Stimulated activated CD8-positive, alpha-beta memory T cell treated with anti-CD3 and anti-CD28 coated beads, Interleukin-4, amount 100 ng/mL, for 1 hour (primary cell): Measurements from ENCODE around the gene RAD51AP2.
"Not testable (repeated sequence)": the region's sequence is repeated elsewhere in the genome, so short reads cannot be mapped to it uniquely, and the experiment has no call there.

ENCODE experiments used
- DNase-seq, 2 donors: peaks; one replicate each; pipeline ENCODE4 v3.0.0-alpha.2; 2020; ENCODE audit warnings: low read depth in 2 of 2, low spot score in 1 of 2

Gene RAD51AP2

DNA sequence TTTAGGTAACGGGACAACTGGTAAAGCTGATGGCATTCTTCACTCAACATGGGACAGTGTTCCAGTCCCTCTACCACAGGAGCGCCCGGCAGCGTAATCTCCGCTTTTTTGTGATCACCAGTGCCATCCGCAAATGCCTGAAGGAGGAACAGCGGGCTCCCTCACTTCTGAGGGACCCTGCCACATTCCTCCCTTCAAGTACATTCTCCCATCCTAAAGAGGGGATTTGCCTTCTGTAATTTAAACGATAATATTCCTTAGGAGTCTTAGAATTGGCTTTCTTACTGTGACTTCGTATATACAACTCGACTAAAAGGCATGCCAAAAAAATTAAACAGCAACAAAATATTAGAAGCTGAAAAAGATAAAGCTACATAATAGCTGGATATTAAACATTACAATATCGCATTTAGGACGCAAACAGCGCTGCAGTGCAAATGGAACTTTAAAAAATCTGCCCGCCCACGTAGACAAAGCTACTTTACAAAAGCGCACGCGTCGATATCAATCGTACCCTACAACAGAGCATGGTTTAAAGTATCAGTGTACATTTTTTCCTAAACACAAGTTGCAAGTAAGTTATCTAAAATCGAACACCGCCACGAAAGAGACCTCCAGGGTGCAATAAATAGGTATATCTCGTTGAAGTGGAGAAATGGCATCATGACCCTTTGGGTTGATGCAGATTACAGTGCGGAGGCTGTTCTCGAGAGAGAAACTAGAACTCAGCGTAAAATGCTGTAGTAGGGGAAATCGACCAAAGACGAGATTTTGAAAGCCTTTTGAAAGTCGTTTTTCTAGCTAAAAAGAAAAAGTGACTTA, 20.0 kb upstream of the RAD51AP2 start:
- DNase-seq = no peak

GRCh38 chr2:17536416-17536815, 18.2 kb upstream of the RAD51AP2 start:
- no peak for DNase-seq

GRCh38 chr2:17533546-17533945, 15.3 kb upstream of the RAD51AP2 start:
- DNase-seq = no peak

DNA sequence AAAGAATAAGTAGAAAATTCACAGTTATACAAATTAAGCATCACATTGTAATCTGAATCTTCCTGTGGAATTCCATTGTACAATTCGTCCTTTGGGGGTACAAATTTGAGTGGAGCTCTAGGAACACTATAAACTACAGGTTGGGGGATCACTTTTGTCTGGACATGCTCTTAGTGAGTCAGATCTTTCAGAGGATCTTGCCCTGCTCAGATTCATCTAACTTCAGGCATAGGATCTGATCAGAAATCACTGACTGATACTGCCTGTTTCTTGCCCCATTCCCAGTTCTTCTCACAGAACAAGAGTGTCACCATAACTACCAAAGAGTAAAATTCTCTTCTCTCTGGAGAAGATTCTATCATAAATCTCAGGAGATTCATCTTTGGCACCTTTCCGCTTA, 11.5 kb upstream of the RAD51AP2 start:
- no peak for DNase-seq

DNA sequence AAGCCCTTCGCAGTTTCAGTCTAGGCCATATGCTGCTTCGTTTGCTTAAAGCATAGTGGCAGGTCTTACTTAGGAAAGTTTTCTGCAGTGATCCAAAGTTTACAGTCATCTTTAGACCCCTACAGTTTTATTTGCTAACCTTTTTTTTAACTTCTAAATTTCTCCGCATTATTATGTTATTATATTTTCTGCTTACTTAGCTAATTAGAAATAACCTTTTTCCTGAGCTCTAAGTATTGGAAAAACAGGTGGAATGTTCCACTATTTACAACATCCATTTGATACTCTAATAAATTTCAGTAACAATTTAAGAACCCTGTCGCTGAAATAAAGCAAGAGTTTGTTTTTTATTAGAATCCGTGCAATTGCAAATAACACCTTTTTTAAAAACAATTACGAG, 4.1 kb upstream of the RAD51AP2 start:
- no peak for DNase-seq

DNA sequence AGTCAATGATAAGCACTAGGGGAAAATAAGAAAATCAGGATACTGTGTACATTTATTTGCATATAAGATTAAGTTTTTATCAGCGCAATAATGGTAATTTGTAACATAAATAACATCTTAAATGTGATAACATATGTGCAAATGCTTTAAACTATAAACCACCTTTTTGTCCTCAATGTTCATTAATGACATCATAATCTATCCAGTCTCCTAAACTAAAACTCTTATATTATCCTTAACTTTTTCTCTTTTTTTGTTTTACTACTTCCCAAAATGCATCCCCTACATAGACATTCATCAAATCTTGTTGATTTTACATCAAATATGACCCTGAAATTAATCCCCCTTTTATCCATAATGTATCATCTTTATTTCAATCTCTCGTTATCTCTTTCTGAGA, 3.4 kb upstream of the RAD51AP2 start:
- no peak for DNase-seq

DNA sequence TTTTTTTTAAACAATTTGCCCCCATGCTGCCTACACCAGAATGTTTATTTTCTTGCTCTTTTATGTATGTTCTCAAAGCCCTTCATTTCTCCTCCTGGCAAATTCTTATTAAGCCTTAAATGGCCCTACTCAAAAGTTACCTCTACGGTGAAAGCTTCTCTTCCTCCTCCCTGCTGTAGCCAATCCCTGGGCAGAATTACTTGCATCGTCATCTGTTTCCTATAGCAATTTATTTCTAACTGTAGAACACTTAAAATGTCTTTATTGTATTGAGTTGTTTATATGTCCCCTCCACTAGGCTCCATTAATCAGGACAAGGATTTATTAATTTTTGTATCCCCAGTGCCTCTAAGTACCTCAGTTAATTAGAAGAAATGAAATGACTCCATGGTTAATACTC, 2.5 kb upstream of the RAD51AP2 start:
- no peak for DNase-seq

DNA sequence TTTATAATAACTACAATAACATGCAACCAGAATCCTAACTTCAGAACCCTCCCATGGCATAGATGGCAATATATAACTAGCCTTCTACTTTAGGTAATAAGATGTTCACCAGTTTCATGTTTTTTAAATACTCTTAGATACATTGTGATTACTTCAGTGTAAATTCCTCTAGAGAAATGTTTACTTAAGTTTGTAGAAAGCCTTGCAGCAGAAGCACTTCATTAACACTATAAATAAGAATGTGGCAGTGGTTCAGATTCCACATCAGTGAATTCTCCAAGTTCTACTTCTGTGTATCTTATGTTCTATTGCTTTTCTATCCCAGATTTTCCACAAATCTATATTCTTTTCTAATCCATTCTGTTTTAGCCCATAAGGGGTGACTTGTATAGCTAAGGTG, 1.2 kb upstream of the RAD51AP2 start:
- no peak for DNase-seq

GRCh38 chr2:17517481-17518211, 594 bp downstream of the RAD51AP2 start:
- DNase-seq = no peak

DNA sequence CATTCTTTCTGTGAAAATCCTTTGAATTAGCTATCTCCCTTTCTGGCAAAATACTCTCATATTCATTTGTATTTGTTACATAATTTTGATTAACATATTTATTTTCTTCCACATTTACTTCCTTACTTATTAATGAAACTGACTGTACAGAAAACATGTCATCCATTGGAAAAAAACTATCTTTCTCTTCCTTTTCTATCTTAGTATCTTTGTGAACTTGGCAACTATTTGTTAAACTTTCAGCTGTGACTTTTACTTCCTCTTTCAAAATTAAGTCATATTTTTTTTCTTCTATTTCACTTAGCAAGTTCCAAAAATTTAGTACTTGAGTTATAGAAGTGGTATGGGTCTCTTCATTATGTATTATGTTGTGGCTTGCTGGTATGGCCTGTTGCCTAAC, 2.6 kb downstream of the RAD51AP2 start:
- DNase-seq = no peak

DNA sequence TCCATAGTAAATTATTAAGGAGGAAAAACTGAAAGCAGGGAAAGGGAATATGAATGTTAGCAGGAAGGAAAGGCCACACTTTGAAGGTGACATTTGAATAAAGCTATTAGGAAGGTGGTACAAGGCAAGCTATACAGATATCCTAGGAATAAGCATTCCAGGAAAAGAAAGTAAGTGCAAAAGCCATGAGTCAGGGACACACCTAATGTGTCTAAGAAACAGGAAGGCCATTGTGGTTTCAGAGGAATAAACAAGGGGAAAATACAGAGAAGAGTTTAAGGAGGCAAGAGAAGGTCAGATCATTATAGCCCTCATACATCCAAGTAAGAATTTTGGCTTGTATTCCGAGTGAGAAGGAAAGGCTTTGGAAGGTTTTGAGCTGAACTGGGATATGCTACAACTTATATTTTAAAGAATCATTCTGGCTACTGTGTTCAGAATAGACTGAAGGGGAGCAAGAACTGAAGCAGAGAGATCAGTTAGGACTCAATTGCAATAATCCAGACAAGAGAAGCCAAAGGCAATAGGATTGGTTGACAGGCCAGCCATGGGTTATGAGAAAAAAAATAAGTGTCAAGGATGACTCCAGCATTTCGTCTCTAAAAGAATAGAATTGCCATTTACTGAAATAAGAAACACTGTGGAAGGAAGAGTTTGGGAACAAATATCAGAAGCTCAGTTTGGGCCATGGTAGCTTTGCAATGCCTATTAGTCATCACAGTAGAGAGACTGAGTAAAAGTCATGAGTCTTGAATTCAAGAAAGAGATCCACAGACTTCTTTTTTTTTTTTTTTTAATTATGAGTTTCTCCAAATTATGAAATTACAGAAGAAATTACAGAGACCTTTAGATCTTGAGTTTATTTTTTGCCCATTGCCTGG, 11.3 kb downstream of the RAD51AP2 start:
- no peak for DNase-seq

DNA sequence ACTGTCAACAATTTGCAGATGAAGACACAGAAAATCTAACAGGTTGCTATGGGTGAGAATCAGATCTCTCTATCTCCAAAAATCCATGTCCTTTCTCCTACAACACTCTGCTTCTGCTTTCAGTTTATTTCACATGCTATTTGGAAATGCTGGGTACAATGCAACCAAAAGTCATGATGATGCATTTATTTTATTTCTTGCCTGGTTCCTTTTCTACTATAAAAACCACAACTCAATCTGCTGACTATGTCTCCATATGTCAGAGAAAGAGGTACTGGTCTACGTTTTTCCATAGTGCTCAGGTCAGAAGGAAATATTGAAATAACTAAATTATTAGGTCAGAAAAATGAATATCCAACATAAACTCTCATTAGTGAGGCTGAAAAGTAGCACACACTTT, 20.5 kb downstream of the RAD51AP2 start:
- no peak for DNase-seq

DNA sequence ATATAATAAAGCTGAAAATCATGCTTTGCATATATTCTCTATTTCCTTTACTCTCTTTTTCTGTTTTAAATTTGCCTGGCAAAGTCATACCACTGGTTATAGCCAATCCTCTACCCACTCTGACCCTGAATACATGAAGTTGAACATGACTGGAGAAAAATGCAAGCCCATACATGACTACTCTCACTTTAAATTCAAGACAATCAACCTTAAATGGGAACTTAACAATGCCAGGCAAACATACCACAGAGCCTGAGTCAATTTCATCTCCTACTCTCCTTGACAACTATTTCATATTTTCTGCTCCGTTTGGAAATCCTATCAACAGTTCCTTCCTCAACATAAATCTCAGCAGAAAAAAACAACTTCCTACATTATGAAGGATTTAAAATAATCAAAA, 22.6 kb downstream of the RAD51AP2 start:
- no peak for DNase-seq

DNA sequence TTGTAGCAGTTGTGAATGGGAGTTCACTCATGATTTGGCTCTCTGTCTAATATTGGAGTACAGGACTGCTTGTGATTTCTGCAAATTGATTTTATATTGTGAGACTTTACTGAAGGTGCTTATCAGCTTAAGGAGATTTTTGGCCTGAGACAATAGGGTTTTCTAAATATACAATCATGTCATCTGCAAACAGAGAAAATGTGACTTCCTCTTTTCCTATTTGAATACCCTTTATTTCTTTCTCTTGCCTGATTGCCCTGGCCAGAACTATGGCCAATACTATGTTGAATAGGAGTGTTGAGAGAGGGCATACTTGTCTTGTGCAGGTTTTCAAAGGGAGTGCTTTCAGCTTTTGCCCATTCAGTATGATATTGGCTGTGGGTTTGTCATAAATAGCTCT, 28.1 kb downstream of the RAD51AP2 start:
- not testable (repeated sequence) for DNase-seq

DNA sequence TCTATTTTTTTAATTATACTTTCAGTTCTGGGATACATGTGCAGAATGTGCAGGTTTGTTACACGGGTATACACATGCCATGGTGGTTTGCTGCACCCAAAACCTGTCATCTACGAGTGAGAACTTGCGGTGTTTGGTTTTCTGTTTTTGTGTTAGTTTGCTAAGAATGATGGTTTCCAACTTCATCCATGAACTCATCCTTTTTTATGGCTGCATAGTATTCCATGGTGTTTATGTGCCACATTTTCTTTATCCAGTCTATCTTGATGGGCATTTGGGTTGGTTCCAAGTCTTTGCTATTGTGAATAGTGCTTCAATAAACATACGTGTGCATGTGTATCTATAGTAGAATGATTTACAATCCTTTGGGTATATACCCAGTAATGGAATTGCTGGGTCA, 29.6 kb downstream of the RAD51AP2 start:
- not testable (repeated sequence) for DNase-seq

GRCh38 chr2:17483496-17483895, 34.7 kb downstream of the RAD51AP2 start:
- DNase-seq = no peak

- DNase-seq = no peak
Observed at GRCh38 chr2:17482651-17483050, 35.6 kb downstream of the RAD51AP2 start.

GRCh38 chr2:17479875-17480274, 38.4 kb downstream of the RAD51AP2 start:
- DNase-seq = no peak

DNA sequence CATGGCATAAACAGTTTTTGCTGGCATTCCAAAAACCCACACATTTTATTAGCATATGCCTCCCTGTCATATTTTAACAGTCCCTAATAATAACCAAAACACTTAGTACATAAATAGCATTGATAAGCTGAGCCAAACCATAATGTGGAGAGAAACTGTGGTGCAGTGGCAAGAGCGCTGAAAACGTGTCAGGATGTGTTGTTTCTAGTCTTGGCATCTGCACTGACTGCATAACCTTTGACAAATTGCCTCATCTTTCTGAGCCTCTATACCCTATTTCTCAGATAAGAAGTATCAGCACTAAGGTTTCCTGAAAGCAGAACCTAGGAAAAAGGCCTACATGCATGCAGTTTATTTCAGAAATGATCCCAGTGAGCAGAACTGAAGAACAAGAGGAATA, 41.4 kb downstream of the RAD51AP2 start:
- no peak for DNase-seq

DNA sequence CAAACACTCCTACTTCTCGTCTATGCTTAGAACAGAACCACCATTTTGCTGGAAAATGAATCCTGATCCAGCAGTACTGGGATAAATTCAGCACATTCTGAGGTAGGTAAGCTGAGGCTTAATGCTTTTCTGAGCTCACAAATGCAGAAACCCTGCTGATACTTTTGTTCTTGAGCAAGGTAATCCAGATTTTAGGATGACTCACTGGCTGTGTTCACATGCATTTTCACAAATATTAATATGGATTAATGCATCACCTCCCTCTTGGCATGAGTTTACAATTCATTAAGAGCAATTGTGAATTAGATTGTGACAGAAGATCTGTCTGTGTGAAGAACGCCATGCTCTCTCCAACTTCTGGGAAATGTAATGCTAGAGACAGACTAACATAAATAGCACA, 42.2 kb downstream of the RAD51AP2 start:
- DNase-seq = no peak

GRCh38 chr2:17475286-17475685, 43.0 kb downstream of the RAD51AP2 start:
- DNase-seq = no peak

DNA sequence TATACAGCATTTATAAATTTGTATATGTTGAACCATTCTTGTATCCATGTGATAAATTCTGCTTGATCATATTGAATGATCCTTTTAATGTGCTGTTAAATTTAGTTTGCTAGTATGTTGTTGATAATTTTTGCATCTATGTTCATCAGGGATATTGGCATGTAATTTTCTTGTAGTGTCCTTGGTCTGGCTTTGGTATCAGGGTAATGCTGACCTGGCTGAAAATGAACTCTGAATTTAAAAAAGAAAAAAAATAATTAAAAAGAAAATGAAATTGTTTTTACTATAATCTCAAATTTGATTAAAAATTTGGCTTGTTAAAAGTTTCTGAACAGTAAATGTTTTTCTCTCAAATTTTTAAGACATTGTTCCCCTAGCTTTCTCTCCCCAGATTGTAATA, 46.3 kb downstream of the RAD51AP2 start:
- no peak for DNase-seq
